Right lobe of liver (tissue), 4 donors: ENCODE results near the gene LYPD6.

Experiments
- CTCF ChIP-seq, 4 donors: fragments of 200-600 bp in 3 of 4; fragments of 450-650 bp in 1 of 4; IDR thresholded peaks; one replicate each; pipeline versions ENCODE4 v1.5.1 to v1.8.0; 2016 to 2022; ENCODE audit warnings: antibody characterized with exemption in 4 of 4, mild to moderate bottlenecking in 2 of 4
- POLR2A ChIP-seq: fragments of 450-650 bp; IDR thresholded peaks from one replicate; pipeline ENCODE4 v1.6.1; 2017; ENCODE audit warnings: antibody characterized with exemption, mild to moderate bottlenecking
- donor health status: DM: no; HTN: no; CAD: no.
- donor health status: DM: no; HTN: no; CAD: no.
- donor health status: DM: no; HTN: yes; CAD: no.

DNA sequence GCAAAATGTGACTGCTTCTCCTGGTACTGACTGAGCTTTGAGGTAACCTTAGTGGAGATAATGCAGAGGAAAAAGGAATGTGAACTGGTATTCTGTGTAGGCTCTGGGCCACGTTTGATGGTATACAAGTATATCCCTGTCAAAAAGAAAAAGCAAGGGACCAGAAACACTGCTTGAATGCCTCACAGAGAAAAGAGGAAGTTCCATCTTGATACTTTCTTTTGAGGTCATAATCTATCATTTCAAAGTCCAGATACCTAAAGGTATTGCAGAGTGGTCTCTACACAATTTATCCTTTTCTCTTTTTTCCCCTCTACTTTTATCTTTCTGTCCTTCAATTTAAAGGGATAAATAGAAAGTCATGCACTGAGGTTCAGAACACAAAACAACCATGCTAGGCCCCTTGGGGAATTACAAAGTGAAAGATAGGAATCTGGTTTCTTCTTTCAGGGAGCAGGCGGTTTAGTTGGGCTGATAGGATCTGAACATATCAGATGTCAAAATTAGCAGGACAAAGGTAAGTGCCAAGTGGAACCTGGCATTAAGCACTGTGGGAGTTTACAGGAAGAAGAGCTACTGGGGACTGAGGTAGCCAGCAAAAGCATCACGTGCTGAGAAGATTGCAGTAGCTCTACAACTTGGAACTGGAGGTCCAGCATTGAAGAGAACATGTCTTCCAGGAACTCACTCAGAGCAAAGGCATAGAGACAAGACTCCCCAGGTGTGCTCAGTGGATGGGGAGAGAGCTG lies 121.2 kb downstream of the LYPD6 start:
- TF ChIP-seq CTCF (IDR thresholded peaks at IDR 0.05), result no peak
- no peak for TF ChIP-seq POLR2A
